HG03135 (cell line): ENCODE measurements around the gene KRIT1.

Source experiments
- ATAC-seq: cut with Tn5 transposase; IDR thresholded peaks from one replicate; pipeline ENCODE4 v1.9.1; 2021; ENCODE audit warnings: mild to moderate bottlenecking, moderate library complexity; ENCODE audit not compliant: unreplicated experiment

The KRIT1 gene

DNA sequence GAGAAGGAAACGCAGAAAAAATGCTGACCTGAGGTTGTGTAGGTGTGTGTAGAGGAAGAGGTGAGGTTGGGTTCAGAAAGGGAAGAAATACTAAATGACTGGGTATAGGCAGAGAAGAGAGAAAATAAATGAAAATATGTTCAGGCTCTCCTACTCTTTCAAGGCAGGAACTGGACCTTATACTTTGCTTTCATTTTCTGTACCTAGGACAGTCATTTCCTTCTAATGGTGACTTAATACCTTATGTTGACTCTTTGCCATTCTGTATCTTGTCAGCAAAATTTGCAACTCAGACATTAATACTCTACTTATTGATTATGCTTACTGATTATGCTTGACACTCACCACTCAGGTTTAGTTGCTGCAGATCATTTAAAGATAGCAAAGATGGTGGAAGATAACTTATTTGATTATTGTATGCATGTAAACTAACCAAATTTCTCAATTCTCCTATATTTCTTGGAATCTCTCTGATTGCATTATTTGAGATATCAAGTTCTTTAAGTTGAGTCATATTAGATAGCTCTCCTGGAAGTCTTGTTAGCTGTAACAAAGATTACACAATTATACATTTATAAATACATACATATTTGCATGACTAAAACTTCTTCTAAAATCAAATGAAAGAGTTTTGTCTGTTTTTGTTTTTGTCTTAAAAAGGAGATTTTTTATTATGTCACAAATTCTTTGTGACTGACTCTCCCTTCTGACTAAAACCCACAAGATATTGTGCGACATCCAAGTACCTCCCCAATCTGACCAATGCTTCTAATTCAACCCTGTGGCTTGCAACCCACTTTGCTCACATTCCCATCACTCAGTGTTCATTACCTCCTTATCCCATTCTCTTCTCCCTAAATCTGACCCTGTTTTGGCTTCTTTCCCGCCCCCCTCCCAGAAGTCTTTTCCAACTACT is 86.8 kb downstream of the KRIT1 start:
- ATAC-seq: peak; percentile 91

DNA sequence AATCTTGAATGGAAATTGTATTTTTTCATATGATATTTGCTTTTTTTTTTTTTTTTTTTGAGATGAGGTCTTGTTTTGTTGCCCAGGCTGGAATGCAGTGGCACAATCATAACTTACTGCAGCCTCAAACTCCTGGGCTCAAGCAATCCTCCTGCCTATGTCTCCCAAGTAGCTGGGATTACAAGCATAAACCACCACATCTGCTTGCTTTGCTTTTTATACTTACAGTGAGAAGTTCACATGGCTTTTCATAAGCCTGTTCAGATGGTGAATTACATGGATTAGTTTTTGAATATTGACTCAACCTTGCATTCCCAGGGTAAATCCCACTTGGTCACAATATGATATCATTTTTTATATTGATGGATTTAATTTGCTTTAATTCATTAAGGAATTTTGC is 88.7 kb downstream of the KRIT1 start:
- no peak for ATAC-seq

DNA sequence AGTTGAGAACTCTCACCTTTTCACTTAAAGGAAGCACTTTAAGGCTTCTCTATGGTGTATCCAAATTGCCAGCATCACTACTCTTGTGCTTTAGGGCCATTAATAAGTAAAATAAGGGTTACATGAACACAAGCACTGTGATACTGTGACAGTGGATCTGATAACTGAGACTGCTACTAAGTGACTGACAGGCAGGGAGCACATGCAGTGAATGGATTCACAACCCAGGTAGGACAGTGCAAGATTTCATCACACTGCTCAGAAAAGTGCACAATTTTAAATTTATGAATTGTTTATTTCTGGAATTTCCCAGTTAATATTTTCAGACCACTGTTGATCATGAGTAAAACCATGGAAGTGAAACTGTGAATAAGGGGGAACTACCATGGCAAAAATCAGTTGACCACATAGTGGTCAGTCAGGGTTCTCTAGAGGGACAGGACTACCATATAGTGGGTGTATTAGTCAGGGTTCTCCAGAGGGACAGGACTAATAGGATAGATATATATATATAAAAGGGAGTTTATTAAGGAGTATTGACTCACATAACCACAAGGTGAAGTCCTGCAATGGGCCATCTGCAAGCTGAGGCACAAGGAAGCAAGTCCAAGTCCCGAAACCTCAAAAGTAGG is 90.5 kb downstream of the KRIT1 start:
- no peak for ATAC-seq

DNA sequence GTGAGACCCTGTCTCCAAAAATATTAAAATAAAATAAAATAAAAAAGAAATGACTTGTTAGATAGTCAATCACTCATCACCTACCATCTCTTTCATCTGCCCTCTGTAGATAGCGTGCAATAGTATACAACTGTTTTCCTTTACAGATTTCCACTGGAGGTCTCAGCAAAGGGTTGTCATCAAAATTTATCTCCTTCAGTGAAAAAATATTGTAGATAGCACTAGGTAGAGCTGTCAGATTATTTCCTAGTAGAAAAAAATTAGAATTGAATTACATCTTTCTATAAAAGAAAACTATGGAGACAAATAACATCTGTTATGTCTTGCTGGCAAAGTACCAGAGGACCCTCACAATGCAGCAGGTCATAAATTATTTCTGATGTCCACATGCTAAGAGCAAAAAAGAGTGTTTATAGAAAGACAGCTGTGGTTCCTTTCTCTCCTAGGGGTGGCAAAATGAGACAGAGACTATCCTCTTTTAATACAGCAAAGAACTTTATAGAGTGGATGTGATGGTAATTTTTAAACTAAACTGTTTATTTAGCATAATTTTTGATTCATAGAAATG is 95.2 kb downstream of the KRIT1 start:
- no peak for ATAC-seq

DNA sequence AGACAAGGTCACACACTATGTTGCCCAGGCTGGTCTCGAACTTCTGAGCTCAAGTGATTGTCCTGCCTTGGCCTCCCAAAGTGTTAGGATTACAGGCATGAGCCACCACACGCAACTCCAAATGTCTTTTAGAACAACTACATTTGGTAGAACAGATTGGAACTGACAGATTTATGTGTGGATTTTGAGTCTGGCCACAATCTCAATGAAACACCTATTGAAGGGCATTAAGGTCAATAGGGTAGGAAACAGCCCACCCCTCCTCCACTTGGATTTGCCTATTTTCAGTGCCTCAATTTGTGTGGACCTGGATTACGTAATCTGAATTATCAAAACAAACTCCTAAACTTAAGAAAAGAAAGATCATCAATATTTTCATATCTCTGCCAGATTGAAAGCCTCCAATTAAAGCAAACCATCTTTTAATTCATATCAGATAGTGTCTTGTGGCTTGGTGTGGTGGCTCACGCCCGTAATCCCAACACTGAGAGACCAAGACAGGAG is 95.9 kb downstream of the KRIT1 start:
- no peak for ATAC-seq
